GM21737 (cell line): ENCODE data around the gene TSC22D1.

Experiments used
- ATAC-seq: cut with Tn5 transposase; IDR thresholded peaks from one replicate; pipeline ENCODE4 v1.9.1; 2021; ENCODE audit warnings: mild to moderate bottlenecking, moderate library complexity; ENCODE audit not compliant: unreplicated experiment

TSC22D1 gene

DNA sequence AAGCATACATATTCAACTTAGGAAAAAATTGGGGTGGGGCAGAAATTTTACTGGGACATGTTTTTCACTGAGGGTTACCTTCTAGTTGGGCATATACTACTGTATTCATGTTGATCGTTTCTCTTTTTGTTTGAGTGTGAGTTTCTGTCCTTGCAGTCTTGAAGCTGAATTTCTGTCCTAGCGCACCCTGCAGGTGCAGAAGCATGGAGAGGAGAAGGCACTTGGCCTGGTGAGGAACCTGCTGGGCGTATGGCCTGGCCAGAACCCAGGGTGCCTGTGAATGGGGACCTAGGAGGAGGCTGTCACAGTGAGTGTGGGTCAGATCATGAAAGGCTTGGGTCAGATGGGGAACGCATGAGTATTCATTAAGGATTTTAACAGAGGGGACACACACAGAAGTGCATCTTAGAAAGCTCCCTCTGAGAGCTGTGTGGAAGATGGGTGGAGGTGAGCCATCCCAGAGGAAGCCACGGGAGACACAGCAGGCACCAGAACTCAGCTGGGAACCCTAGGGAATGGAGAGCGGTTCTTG is 165.7 kb downstream of the TSC22D1 start:
- ATAC-seq: no peak

DNA sequence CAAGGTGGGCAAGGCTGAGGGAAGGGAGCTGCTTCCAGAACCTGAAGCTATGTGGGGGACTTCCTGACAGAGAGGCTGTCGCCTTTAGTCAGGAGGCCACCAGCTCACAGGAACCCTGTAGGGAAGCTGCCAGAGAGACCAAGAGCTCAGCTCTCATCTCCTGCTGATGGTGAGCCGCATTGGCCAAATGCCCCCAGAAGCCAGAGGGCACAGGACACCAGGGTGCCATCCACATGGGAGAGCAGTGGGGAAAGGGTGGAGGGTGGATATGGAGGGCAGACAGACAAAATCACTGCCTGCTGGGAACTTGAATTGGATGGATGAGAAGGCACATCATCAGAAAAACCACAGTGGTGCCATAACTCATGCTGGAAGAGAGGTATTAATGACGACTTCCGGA is 166.5 kb downstream of the TSC22D1 start:
- ATAC-seq: no peak

GRCh38 chr13:44407891-44408290 is 168.2 kb downstream of the TSC22D1 start:
- no peak for ATAC-seq

DNA sequence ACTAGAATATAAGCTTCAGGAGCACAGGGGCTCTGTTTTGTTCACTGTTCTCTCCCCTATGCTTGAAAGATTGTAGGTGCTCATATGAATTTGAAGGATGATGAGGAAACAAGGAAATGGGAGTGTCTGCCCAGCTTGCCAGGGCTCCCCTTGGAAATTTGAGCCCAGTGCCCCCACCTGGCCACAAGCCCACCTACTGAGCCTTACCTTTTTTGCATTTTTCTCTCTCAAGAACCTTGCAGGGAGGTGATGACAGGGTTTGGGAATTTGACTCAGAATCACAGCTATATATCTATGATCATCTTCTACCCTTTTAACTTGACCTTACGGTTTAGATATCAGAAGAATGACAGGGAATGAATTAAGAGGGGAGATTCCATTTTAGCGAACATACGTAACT is 168.8 kb downstream of the TSC22D1 start:
- ATAC-seq: no peak

GRCh38 chr13:44406617-44407016 is 169.5 kb downstream of the TSC22D1 start:
- ATAC-seq: no peak

DNA sequence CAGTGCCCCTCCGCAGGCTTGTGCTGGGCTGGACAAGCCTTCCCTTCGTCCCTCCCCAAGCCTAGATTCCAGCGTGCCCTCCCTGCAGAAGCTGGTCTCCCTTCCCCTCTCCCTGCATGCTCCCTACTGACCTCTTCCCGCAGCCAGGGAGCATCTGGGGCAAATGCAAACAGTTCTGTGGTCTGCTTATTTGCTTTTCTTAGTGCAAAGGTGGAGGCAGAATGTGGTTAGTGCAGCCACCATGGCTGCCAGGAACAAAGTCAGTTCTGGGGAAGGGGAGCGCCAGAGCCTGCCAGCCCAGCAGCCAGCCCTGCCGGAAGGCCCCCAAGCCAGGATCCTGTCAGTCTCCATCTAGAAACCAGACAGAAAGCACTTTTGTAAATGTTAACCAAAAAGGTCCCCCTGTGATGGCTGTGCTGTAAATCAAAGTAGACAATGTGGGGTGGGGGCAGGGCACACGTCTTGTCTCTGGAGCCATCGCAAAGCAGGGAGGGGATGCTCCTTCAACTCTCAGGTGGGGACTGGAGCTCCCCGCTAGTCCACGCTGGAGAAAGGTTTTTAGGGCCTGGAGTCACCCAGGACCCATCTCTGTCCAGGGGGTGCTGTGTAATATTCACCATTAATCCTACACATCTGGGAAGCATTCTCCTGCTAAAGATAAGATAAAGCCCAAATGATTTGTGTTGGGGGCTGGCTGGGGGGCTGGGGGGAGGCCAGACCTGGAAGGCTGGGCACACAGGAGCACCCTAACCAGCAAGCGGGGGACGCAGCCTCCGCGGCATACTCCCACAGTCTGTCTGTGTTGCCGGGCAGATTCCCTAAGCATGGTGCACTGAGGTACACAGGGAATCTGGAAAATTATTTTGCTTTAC is 171.6 kb downstream of the TSC22D1 start:
- no peak for ATAC-seq

DNA sequence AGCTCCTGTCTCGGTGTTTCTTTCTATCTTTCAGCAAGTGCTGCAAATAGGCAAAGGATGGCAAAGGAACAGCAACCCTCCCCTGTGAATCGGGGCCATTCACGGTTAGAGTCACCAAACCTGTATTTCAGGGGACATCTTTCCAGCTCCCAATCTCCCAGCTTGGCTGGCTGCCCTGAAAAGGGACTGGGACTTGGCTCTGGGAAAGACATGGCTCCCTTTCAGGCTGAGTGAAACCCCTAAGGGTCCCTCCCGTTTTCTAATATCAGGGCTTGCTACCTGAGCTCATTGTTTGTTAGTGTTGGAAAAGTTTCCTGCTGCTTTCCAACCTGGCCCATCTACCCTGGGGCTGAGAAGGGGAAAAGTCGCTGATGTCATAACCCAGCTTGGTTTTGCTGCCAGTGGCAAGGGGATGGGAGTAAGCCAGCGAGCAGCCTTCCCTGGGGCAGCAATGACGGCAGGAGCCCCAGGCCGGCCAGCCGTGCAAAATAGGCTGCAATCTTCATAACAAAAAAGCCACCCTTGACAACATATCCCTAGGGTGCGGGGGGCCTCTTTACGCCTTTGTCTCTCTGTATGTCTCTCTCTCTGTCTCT is 172.6 kb downstream of the TSC22D1 start:
- no peak for ATAC-seq

DNA sequence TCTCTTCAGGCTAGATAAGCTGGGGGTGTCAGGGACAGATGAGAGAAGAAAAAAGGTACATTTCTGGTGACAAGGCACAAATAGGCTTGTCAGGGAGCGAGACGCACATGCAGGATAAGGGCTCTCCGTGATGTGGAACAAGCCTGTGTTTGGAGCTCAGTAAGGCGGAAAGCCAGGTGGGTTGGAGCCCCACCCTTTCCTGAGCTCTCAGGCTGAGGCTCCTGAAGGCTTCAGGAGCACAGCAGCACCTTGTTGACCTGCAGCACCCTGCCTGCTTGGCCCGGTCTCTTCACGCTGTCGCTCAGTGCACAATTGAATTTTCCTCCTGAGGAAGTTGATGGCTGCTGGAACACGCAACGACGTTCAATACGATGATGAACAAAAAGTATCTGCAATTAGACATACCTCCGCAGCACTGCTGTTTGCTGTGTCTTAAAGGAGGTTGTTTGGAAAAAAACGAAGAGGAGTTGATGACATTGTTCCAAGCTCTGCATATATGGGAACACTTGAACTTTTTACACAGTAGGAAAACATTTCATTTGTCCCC is 173.2 kb downstream of the TSC22D1 start:
- no peak for ATAC-seq

DNA sequence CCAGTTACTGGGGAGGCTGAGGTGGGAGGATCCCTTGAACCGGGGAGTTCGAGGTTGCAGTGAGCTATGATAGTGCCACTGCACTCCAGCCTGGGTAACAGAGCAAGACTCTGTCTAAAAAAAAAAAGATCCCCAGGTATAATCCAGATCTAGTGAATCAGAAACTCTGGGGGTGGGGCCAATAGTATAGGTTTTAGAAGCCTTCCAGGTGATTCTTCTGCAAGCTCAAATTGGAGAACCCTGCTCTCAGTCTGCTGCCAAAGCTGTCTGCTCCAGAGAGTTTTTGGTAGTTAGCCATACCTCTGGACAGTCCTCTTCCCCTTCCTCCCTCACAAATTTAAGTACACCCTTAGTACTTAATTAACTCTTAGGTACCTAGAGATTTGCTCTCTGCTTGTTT is 174.6 kb downstream of the TSC22D1 start:
- ATAC-seq: no peak

- no peak for ATAC-seq
These were observed 175.4 kb downstream of the TSC22D1 start for GRCh38 chr13:44400736-44401135.

GRCh38 chr13:44399074-44399473 is 177.1 kb downstream of the TSC22D1 start:
- no peak for ATAC-seq

DNA sequence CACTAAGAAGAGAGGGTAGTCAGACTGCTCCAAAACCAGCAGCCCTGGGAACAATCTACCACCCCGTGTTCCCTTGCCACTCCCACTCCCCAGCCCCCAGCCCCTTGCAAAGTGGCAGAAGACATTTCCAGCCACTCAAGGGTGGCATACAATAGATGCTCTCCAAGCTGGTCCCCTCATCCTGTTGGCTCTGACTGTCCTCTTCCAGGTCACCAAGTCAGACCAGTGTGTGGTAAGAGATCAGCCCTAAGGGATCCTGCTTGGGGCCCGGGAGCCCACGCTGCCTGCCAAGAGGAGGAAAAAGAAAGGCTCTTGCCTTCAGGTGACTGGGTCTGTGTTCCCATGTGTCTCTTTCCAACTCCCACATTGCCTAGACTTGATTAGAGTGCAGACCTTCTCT is 177.5 kb downstream of the TSC22D1 start:
- ATAC-seq: no peak

DNA sequence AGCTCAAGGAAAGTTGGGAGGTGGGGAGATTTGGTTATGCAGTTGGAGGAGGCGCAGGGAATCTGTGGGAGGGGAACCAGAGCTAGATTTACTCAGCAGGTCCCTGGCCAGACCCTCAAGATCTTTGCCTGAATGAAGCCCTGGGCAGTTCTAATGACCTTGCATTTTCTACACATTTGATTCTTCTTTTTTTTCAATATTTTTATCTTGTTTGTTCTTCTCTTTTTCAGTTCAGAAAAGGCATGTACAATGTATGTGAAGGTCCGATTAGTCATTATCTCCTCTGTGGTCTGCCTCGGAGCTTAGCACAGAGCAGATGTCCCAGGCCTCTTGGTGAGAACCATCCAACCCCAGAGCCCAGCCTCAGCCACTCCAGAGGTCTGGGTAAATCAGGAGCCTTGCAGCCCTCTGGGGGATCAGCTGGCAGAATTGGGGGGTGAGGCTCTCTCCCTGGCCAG is 178.3 kb downstream of the TSC22D1 start:
- no peak for ATAC-seq

- ATAC-seq: no peak
These were observed 179.2 kb downstream of the TSC22D1 start for GRCh38 chr13:44396701-44397580.

GRCh38 chr13:44395976-44396694 is 180.0 kb downstream of the TSC22D1 start:
- no peak for ATAC-seq

DNA sequence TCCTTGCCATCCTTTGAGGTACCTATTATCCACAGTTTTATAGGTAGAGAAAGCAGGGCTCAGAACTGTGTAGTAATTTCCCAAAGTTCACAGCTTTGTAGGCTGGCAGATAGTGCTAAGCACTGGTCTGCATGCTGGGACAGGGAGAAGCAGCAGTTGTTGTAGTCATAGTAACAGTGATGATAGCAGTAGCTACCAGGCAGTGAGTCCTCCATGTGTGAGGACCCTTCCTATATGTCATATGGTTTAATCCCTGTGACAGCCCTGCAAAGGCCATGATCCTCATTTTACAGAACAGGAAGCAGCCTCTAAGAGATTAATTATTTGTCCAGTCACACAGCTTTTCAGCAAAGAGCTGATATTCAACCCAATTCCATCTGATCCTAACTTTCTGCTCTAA is 181.5 kb downstream of the TSC22D1 start:
- no peak for ATAC-seq

- no peak for ATAC-seq
These were observed 182.7 kb downstream of the TSC22D1 start for GRCh38 chr13:44393391-44393790.

- ATAC-seq: no peak
These were observed 186.3 kb downstream of the TSC22D1 start for GRCh38 chr13:44389876-44390275.

- ATAC-seq: no peak
These were observed 187.0 kb downstream of the TSC22D1 start for GRCh38 chr13:44389060-44389666.
